ENCODE results near the gene TECPR1.
"Not testable (repeated sequence)": the region's sequence is repeated elsewhere in the genome, so short reads cannot be mapped to it uniquely, and the experiment has no call there.

Gene TECPR1

DNA sequence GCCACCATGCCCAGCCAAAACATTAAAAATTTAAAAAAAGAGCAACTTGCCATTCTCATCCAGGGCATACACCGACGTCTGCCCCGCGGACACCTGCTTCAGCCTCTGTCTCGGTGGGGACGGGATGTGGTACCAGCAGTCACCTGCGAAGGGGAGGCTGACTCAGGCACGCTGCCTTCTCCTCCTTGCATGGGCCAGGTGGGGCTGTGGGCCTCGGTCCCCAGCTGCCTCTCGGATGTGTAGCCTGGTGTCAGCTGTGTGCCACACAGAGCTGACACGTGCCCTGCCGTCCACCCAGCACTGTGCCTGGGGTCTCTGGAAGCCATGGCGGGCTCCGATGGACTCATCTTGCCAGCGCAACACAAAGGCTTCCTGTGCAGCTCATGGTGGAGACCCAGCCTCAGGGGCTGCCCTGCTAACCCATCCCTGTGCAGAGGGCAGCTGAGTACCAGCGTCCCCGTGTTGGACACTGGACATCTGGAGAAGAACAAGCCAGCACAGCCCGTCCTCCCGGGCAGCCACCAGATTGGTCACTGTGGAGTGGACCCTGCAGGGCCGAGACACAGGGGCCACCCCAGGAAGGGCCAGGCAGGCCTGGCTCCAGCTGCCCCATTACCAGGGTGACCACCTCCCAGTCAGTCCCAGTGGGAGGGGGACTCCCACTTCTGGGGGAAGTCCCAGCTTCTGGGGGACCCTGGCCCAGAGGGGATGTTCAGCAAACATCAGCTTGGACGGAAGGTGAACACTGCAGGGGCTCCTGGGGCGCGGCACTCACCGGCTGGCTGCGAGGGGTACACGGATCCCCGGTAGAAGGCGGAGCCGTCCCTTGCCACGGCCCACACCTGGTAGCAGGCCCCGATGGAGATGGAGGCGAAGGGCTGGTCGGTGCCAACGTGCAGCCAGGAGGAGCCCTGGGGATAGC lies 30.2 kb downstream of the TECPR1 start:
- no peaks in the 10 kb centered on the region for H3K27me3 ChIP-seq (ENCODE audit: control insufficient read depth, insufficient read depth, low read length)
- peaks cover 12% of the 10 kb centered on the region for H3K36me3 ChIP-seq (ENCODE audit: control insufficient read depth, insufficient read depth, low read length)
- no peaks in the 10 kb centered on the region for H3K9me3 ChIP-seq (ENCODE audit: control insufficient read depth, insufficient read depth, low read length)
- H3K4me3 ChIP-seq (ENCODE audit: low read depth, low read length): no peak overlapping the region
- no peaks in the 10 kb centered on the region for H3K4me1 ChIP-seq (ENCODE audit: control insufficient read depth, insufficient read depth, low read length)
- H3K9ac ChIP-seq (ENCODE audit: low read depth, low read length): no peak overlapping the region

DNA sequence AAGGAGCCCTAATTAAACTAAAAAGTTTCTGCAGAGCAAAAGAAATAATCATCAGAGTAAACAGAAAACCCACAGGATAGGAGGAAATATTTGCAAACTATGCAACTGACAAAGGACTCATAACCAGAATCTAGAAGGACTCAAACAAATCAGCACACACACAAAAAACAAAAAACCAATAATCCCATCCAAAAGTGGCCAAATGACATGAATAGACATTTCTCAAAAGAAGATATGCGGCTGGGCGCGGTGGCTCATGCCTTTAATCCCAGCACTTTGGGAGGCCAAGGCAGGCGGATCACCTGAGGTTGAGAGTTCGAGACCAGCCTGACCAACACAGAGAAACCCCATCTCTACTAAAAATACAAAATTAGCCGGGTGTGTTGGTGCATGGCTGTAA lies 32.6 kb downstream of the TECPR1 start:
- H3K27me3 ChIP-seq (ENCODE audit: control insufficient read depth, insufficient read depth, low read length); H3K36me3 ChIP-seq (ENCODE audit: control insufficient read depth, insufficient read depth, low read length); H3K4me3 ChIP-seq (ENCODE audit: low read depth, low read length); H3K9me3 ChIP-seq (ENCODE audit: control insufficient read depth, insufficient read depth, low read length); H3K9ac ChIP-seq (ENCODE audit: low read depth, low read length); H3K4me1 ChIP-seq (ENCODE audit: control insufficient read depth, insufficient read depth, low read length): not testable (repeated sequence)

DNA sequence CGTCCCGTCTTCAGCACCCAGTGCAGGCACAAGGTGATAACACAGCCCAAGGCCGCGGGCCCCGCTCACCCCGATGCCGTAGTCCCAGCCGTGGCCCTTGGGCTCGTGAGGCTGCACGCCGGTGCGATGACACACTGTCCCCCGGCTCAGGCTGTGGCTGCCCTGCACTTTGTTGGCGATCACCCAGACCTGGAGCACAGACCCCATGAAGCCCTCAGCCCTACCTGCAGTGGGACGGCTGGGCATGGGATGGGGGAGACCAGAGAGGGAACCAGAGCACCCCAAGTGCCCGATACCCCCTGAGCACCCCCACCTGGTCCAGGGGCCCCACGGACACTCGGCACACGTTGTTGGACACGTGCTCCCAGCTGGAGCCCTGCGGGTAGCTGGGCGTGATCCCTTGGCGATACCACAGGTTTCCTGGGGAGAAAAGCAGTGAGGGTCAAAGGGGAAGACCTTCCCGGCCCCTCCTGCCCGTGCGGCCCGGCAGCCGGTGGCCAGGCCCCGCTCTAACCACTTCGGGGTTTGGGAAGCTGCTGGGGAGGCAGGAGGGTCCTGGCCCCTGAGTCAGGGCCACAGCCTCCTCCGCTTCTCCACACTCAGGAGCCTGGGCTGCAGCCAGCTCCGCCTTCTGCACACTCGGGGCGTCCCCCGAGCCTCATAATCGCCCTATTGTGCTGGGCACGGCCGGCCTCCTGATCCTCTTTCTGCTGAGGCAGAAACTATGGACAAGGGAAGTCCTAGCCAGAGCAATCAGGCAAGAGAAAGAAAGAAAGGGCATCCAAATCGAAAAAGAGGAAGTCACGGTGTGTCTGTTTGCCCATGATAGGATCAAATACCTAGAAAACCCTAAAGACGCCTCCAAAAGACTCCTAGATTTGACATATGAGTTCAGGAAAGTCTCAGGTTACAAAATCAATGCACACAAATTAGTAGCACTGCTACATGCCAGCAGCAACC lies 34.1 kb downstream of the TECPR1 start:
- Histone ChIP-seq H3K27me3 (ENCODE audit: control insufficient read depth, insufficient read depth, low read length) (no peaks in the 10 kb centered on the region), H3K36me3 (ENCODE audit: control insufficient read depth, insufficient read depth, low read length) (peaks cover 6% of the 10 kb centered on the region), H3K4me3 (ENCODE audit: low read depth, low read length) (no peak overlapping the region), H3K4me1 (ENCODE audit: control insufficient read depth, insufficient read depth, low read length) (no peaks in the 10 kb centered on the region), H3K9ac (ENCODE audit: low read depth, low read length) (no peak overlapping the region), H3K9me3 (ENCODE audit: control insufficient read depth, insufficient read depth, low read length) (no peaks in the 10 kb centered on the region)

DNA sequence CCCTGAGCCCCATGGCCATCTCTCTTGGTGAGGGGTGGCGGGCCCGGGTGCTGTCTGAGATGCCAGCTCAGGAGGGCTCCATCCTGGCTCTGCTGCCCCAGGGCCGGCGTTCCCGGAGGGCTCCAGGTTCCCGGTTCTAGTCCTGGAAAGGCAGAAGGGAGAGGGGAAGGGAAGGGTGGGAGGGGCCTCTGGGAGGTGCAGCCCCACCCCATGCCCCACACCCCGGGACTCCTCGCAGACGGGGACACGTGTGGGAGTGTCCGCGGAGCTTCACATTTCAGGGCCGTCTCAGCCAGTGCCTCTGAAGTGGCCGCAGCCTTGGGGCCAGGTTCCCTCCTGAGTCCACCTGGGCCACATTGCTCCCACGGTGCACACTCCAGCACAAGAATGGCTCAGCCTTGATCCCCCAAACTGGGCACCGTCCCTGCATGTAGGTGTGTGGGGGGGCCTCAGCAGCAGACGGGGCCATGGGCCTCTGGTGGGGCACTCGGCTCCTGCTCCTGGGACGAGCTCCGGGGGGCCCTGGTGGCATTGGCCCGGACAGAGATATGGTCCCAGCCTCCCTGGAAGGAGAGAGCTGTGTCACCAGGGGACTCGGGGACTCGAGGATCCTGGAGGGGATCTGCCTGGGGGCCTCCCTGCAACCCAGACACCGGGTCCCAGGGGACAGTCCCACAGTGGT lies 35.0 kb downstream of the TECPR1 start:
- Histone ChIP-seq H3K4me1 (ENCODE audit: control insufficient read depth, insufficient read depth, low read length) (no peaks in the 10 kb centered on the region), H3K9ac (ENCODE audit: low read depth, low read length) (no peak overlapping the region)

DNA sequence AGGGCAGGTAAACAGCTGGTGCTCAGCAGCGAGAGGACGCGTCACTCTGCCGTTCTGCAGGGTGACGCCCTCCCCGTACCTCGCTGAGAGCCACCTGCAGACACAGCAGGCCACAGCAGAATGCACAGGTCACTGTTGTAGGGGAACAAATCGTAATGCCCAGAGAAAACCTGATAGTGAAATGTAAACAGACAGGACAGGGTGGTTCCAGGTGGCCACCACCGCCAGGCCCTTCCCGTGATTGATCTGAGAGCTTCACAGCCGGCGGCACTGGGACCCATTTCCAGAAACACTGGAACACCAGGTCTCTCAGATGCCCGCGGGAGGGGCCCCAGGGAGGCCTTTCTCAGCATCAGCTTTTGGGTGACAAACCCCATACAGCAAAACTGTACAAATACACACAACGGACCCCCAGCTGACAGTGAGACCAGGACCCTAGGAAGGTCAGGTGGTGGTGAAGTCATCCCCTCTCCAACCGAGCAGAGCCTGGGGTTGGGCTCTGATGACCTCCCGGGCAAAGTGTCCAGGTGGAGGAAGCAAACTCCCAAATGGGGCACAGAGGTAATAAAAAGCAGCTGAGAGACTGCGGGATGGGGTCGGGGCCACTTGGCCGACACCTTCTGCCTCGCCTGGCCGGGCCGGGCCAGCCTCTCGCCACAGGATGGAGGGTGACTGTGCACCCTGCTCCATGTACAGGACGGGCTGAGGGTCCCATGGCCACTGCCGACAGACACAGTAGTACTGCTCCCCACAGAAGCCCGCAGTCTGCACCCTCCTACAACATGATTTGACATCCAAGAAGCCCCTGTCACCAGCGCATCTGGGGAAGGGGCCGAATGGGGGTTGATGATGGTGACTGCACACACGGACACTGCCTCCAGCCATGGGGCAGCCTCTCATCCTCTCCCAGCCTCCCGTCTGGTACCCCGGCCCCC lies 36.2 kb downstream of the TECPR1 start:
- peaks cover 2% of the 10 kb centered on the region for H3K4me1 ChIP-seq (ENCODE audit: control insufficient read depth, insufficient read depth, low read length)

More for the DNA sequence above, 35.0 kb downstream of the TECPR1 start:
- Histone ChIP-seq H3K4me3 (ENCODE audit: low read depth, low read length) (no peak overlapping the region), H3K27me3 (ENCODE audit: control insufficient read depth, insufficient read depth, low read length) (no peaks in the 10 kb centered on the region), H3K9me3 (ENCODE audit: control insufficient read depth, insufficient read depth, low read length) (no peaks in the 10 kb centered on the region), H3K36me3 (ENCODE audit: control insufficient read depth, insufficient read depth, low read length) (peaks cover 6% of the 10 kb centered on the region)

DNA sequence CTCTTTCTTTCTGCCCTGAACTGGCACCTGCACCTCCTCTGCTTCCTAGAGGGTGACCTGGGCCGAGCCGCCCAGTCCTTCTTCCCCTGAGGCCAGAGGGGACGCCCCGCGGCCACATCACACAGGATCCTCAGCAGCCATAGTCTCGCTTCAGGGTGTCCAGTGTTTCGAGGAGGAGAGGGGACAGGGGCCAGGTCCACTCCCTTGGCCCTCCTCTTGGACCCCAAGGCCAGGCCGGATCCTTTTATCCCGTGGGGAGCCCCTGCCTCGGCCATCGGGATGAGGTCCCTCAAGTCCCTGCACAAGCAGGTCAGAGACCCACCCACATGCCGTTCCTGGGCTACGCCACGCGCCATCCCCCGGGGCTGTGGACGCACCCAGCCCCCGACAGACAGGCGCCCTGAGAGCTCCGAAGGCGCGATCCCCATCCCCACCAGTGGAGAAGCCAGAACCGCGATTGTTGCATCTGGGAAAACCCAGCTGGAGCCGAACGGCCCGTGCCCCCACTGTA lies 37.2 kb downstream of the TECPR1 start:
- peaks cover 2% of the 10 kb centered on the region for H3K4me1 ChIP-seq (ENCODE audit: control insufficient read depth, insufficient read depth, low read length)
- H3K36me3 ChIP-seq (ENCODE audit: control insufficient read depth, insufficient read depth, low read length): peaks cover 3% of the 10 kb centered on the region
- no peak overlapping the region for H3K9ac ChIP-seq (ENCODE audit: low read depth, low read length)

More for the DNA sequence above, 36.2 kb downstream of the TECPR1 start:
- H3K27me3 ChIP-seq (ENCODE audit: control insufficient read depth, insufficient read depth, low read length): no peaks in the 10 kb centered on the region
- H3K36me3 ChIP-seq (ENCODE audit: control insufficient read depth, insufficient read depth, low read length): peaks cover 3% of the 10 kb centered on the region
- H3K4me3 ChIP-seq (ENCODE audit: low read depth, low read length): no peak overlapping the region
- no peaks in the 10 kb centered on the region for H3K9me3 ChIP-seq (ENCODE audit: control insufficient read depth, insufficient read depth, low read length)
- H3K9ac ChIP-seq (ENCODE audit: low read depth, low read length): no peak overlapping the region

DNA sequence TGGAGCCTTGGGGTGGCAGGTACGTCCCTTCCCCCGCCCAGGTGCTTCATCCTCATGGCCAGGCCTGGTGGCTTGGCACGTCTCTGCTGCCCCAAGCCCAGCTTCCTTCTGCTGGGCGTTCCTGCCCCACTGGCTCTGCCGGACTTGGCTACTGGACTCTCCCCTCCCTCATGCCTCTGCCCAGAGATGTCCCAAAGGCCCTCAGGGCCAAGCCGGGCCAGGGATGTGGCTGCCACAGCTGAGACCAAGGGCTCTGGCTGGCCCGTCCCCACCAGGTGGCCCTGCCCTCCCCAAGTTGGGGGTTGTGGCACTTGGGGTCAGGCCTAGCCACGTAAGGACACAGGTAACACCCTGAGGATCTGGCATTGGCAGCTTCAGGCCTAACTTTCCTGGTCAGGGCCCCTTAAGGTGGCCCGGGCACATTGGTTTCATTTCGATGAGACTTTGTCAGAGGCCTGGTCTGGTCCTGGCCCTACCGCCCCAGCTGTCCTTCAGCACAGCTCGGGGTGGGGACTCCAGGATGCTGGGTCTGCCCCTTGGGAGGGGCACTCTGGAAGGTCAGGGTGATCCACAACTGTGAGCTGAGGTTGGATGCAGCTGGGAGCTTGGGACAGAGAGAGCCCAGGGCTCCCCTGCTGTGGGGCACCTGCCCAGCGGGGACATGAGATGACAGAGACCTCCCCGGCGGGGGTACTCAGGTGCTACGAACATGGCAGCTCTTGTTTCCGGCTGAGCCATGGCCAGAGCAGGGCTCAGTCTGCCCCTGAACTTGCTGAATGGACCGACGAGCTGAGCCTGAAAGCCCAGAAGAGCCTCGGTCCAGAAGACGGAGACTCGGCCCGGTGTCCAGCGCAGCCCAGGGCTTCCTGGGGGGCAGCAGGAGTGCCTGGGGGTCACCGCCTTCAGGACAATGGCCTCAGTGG lies 37.9 kb downstream of the TECPR1 start:
- H3K27me3 ChIP-seq (ENCODE audit: control insufficient read depth, insufficient read depth, low read length): no peaks in the 10 kb centered on the region
- peaks cover 2% of the 10 kb centered on the region for H3K4me1 ChIP-seq (ENCODE audit: control insufficient read depth, insufficient read depth, low read length)
- H3K36me3 ChIP-seq (ENCODE audit: control insufficient read depth, insufficient read depth, low read length): peaks cover 3% of the 10 kb centered on the region
- H3K9ac ChIP-seq (ENCODE audit: low read depth, low read length): no peak overlapping the region
- H3K4me3 ChIP-seq (ENCODE audit: low read depth, low read length): no peak overlapping the region
- no peaks in the 10 kb centered on the region for H3K9me3 ChIP-seq (ENCODE audit: control insufficient read depth, insufficient read depth, low read length)

More for the DNA sequence above, 37.2 kb downstream of the TECPR1 start:
- no peaks in the 10 kb centered on the region for H3K27me3 ChIP-seq (ENCODE audit: control insufficient read depth, insufficient read depth, low read length)
- H3K4me3 ChIP-seq (ENCODE audit: low read depth, low read length): no peak overlapping the region
- no peaks in the 10 kb centered on the region for H3K9me3 ChIP-seq (ENCODE audit: control insufficient read depth, insufficient read depth, low read length)

DNA sequence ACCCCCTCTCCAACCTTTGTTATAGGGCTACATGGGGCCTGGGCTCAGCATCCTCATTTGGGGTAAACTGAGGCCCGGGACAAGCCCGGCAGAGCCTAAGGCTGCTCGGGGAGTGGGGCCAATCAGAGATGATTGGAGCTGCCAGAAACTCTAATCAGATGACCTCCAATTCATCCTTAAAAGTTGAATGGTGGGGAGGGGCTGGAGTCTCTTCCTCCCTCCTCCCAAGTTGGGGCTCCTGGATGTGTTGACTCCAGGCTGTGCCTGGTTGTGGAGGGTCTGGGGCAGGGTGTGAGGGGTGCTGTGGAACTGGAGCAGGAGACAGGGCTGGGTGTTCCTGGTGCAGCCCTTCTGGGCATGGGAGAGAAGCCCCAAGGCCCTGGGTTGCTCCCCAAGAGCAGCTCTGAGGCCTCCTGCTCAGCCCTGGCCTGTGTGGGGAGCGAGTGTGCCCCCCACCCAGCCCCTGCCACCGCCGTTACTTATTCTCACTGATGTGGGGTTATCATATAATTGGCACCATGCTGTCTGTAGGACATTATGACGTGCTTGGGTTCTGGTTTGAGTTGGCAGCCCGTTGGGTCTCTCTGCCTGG lies 38.6 kb downstream of the TECPR1 start:
- no peak overlapping the region for H3K9ac ChIP-seq (ENCODE audit: low read depth, low read length)
- peaks cover 3% of the 10 kb centered on the region for H3K36me3 ChIP-seq (ENCODE audit: control insufficient read depth, insufficient read depth, low read length)
- no peaks in the 10 kb centered on the region for H3K9me3 ChIP-seq (ENCODE audit: control insufficient read depth, insufficient read depth, low read length)
- peaks cover 2% of the 10 kb centered on the region for H3K4me1 ChIP-seq (ENCODE audit: control insufficient read depth, insufficient read depth, low read length)
- H3K27me3 ChIP-seq (ENCODE audit: control insufficient read depth, insufficient read depth, low read length): no peaks in the 10 kb centered on the region
- H3K4me3 ChIP-seq (ENCODE audit: low read depth, low read length): no peak overlapping the region

DNA sequence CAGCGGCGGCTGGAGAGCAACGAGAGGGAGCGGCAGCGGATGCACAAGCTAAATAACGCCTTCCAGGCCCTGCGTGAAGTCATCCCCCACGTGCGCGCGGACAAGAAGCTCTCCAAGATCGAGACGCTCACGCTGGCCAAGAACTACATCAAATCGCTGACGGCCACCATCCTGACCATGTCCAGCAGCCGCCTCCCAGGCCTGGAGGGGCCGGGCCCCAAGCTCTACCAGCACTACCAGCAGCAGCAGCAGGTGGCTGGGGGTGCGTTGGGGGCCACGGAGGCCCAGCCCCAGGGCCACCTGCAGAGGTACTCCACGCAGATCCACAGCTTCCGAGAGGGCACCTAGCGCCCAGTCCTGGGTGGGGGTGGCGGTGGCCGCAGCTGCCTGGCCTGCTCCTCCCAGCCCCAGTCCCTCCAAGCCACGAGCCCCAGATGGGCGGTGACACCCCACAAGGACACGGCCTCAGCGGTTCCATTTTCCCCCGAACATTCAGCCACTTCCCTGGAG lies 39.4 kb downstream of the TECPR1 start:
- Histone ChIP-seq H3K9me3 (ENCODE audit: control insufficient read depth, insufficient read depth, low read length) (no peaks in the 10 kb centered on the region), H3K36me3 (ENCODE audit: control insufficient read depth, insufficient read depth, low read length) (no peaks in the 10 kb centered on the region), H3K4me1 (ENCODE audit: control insufficient read depth, insufficient read depth, low read length) (peaks cover 2% of the 10 kb centered on the region), H3K27me3 (ENCODE audit: control insufficient read depth, insufficient read depth, low read length) (no peaks in the 10 kb centered on the region), H3K4me3 (ENCODE audit: low read depth, low read length) (no peak overlapping the region), H3K9ac (ENCODE audit: low read depth, low read length) (no peak overlapping the region)

All from iPS-15b (cell line).